ENCODE data around the gene SERPINB2. TPM values are rescaled to one million over a fixed set of nuclear protein-coding genes. Genes with fewer than 3 reads are reported as not detected.

The SERPINB2 gene
- total RNA-seq, 1 experiment from 2014 or later, result not detected

- no peak for DNase-seq
- Histone ChIP-seq H3K36me3 (replicated peaks; ENCODE audit: control insufficient read depth, insufficient read depth, low read length) (no peaks in the 10 kb centered on the region), H3K4me3 (ENCODE audit: insufficient read depth, low read depth, low read length) (no peak overlapping the region), H3K27me3 (ENCODE audit: control insufficient read depth, insufficient read depth, low read length) (no peaks in the 10 kb centered on the region)
Observed at GRCh38 chr18:63878343-63878742, 9.2 kb upstream of the SERPINB2 start.

GRCh38 chr18:63878925-63879324 is 8.6 kb upstream of the SERPINB2 start:
- Histone ChIP-seq H3K36me3 (replicated peaks; ENCODE audit: control insufficient read depth, insufficient read depth, low read length) (no peaks in the 10 kb centered on the region), H3K4me3 (ENCODE audit: insufficient read depth, low read depth, low read length) (no peak overlapping the region)
- DNase-seq, result no peak

GRCh38 chr18:63879709-63880108 is 7.8 kb upstream of the SERPINB2 start:
- H3K36me3 ChIP-seq (replicated peaks; ENCODE audit: control insufficient read depth, insufficient read depth, low read length), result no peaks in the 10 kb centered on the region
- no peak overlapping the region for H3K4me3 ChIP-seq (ENCODE audit: insufficient read depth, low read depth, low read length)
- H3K27me3 ChIP-seq (ENCODE audit: control insufficient read depth, insufficient read depth, low read length), result no peaks in the 10 kb centered on the region
- DNase-seq, result no peak

More at GRCh38 chr18:63878925-63879324, 8.6 kb upstream of the SERPINB2 start:
- H3K27me3 ChIP-seq (ENCODE audit: control insufficient read depth, insufficient read depth, low read length), result no peaks in the 10 kb centered on the region

- Histone ChIP-seq H3K27me3 (ENCODE audit: control insufficient read depth, insufficient read depth, low read length) (no peaks in the 10 kb centered on the region), H3K36me3 (replicated peaks; ENCODE audit: control insufficient read depth, insufficient read depth, low read length) (no peaks in the 10 kb centered on the region), H3K4me3 (ENCODE audit: insufficient read depth, low read depth, low read length) (no peak overlapping the region)
- DNase-seq, result no peak
Observed at GRCh38 chr18:63881851-63882250, 5.7 kb upstream of the SERPINB2 start.

- H3K4me3 ChIP-seq (ENCODE audit: insufficient read depth, low read depth, low read length), result no peak overlapping the region
- DNase-seq, result no peak
- H3K36me3 ChIP-seq (replicated peaks; ENCODE audit: control insufficient read depth, insufficient read depth, low read length), result no peaks in the 10 kb centered on the region
- H3K27me3 ChIP-seq (ENCODE audit: control insufficient read depth, insufficient read depth, low read length), result no peaks in the 10 kb centered on the region
Observed at GRCh38 chr18:63882333-63883141, 5.0 kb upstream of the SERPINB2 start.

GRCh38 chr18:63883617-63884016 is 3.9 kb upstream of the SERPINB2 start:
- H3K27me3 ChIP-seq (ENCODE audit: control insufficient read depth, insufficient read depth, low read length), result no peaks in the 10 kb centered on the region
- H3K4me3 ChIP-seq (ENCODE audit: insufficient read depth, low read depth, low read length), result no peak overlapping the region
- DNase-seq, result no peak
- no peaks in the 10 kb centered on the region for H3K36me3 ChIP-seq (replicated peaks; ENCODE audit: control insufficient read depth, insufficient read depth, low read length)

GRCh38 chr18:63888470-63889190 is 1.1 kb downstream of the SERPINB2 start:
- no peak for DNase-seq
- H3K4me3 ChIP-seq (ENCODE audit: insufficient read depth, low read depth, low read length), result no peak overlapping the region

GRCh38 chr18:63889626-63890025 is 2.1 kb downstream of the SERPINB2 start:
- H3K27me3 ChIP-seq (ENCODE audit: control insufficient read depth, insufficient read depth, low read length), result no peaks in the 10 kb centered on the region
- no peaks in the 10 kb centered on the region for H3K36me3 ChIP-seq (replicated peaks; ENCODE audit: control insufficient read depth, insufficient read depth, low read length)
- H3K4me3 ChIP-seq (ENCODE audit: insufficient read depth, low read depth, low read length), result no peak overlapping the region
- no peak for DNase-seq

More at GRCh38 chr18:63888470-63889190, 1.1 kb downstream of the SERPINB2 start:
- no peaks in the 10 kb centered on the region for H3K27me3 ChIP-seq (ENCODE audit: control insufficient read depth, insufficient read depth, low read length)
- H3K36me3 ChIP-seq (replicated peaks; ENCODE audit: control insufficient read depth, insufficient read depth, low read length), result no peaks in the 10 kb centered on the region

- Histone ChIP-seq H3K36me3 (replicated peaks; ENCODE audit: control insufficient read depth, insufficient read depth, low read length) (no peaks in the 10 kb centered on the region), H3K27me3 (ENCODE audit: control insufficient read depth, insufficient read depth, low read length) (no peaks in the 10 kb centered on the region), H3K4me3 (ENCODE audit: insufficient read depth, low read depth, low read length) (no peak overlapping the region)
- DNase-seq, result no peak
Observed at GRCh38 chr18:63890237-63890949, 2.9 kb downstream of the SERPINB2 start.

- no peak for DNase-seq
Observed at GRCh38 chr18:63890950-63891304, 3.4 kb downstream of the SERPINB2 start.

GRCh38 chr18:63892566-63892965 is 5.1 kb downstream of the SERPINB2 start:
- DNase-seq, result no peak
- Histone ChIP-seq H3K4me3 (ENCODE audit: insufficient read depth, low read depth, low read length) (no peak overlapping the region), H3K27me3 (ENCODE audit: control insufficient read depth, insufficient read depth, low read length) (no peaks in the 10 kb centered on the region), H3K36me3 (replicated peaks; ENCODE audit: control insufficient read depth, insufficient read depth, low read length) (no peaks in the 10 kb centered on the region)

More at GRCh38 chr18:63890950-63891304, 3.4 kb downstream of the SERPINB2 start:
- H3K36me3 ChIP-seq (replicated peaks; ENCODE audit: control insufficient read depth, insufficient read depth, low read length), result no peaks in the 10 kb centered on the region
- H3K4me3 ChIP-seq (ENCODE audit: insufficient read depth, low read depth, low read length), result no peak overlapping the region
- H3K27me3 ChIP-seq (ENCODE audit: control insufficient read depth, insufficient read depth, low read length), result no peaks in the 10 kb centered on the region

GRCh38 chr18:63894106-63894772 is 6.7 kb downstream of the SERPINB2 start:
- H3K4me3 ChIP-seq (ENCODE audit: insufficient read depth, low read depth, low read length), result no peak overlapping the region
- no peaks in the 10 kb centered on the region for H3K36me3 ChIP-seq (replicated peaks; ENCODE audit: control insufficient read depth, insufficient read depth, low read length)
- no peak for DNase-seq
- no peaks in the 10 kb centered on the region for H3K27me3 ChIP-seq (ENCODE audit: control insufficient read depth, insufficient read depth, low read length)

- Histone ChIP-seq H3K4me3 (ENCODE audit: insufficient read depth, low read depth, low read length) (no peak overlapping the region), H3K36me3 (replicated peaks; ENCODE audit: control insufficient read depth, insufficient read depth, low read length) (no peaks in the 10 kb centered on the region), H3K27me3 (ENCODE audit: control insufficient read depth, insufficient read depth, low read length) (no peaks in the 10 kb centered on the region)
- no peak for DNase-seq
Observed at GRCh38 chr18:63895190-63895589, 7.7 kb downstream of the SERPINB2 start.

GRCh38 chr18:63897072-63897471 is 9.6 kb downstream of the SERPINB2 start:
- no peak overlapping the region for H3K4me3 ChIP-seq (ENCODE audit: insufficient read depth, low read depth, low read length)
- no peak for DNase-seq
- H3K36me3 ChIP-seq (replicated peaks; ENCODE audit: control insufficient read depth, insufficient read depth, low read length), result no peaks in the 10 kb centered on the region
- no peaks in the 10 kb centered on the region for H3K27me3 ChIP-seq (ENCODE audit: control insufficient read depth, insufficient read depth, low read length)

Measured in H7 (cell line).